D341Med (cell line): Measurements from ENCODE around the gene TMEM214.

Experiments
- DNase-seq: peaks from one replicate; pipeline ENCODE4 v3.0.0; 2012; ENCODE audit warnings: low spot score

The TMEM214 gene

DNA sequence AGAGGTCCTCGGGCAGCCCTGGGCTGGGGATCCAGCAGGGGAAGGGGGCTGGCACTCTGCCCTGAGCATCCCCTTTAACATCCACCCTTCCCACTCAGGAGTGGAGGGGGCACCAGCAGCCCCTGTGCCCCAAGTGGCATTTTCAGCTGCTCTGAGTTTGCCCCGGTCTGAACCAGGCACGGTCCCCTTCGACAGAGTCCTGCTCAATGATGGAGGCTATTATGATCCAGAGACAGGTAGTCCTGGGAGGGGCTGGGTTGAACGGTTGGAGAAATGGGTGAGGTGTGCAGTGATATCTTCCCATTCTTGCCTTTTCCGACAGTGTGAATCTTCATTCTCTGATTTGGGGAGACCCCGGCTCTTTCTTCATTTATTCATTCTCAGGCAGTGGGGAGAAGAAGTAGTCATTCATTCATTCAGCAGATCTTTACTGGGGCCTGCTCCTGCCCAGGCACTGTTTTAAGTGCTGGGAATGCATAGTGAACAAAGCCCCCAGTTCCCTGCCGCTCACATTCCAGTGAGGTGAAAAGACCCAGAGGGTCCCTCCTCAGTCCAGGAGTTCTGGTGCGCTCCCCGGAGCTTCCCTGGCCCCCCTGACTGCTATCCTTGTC is 52.4 kb downstream of the TMEM214 start:
- no peak for DNase-seq

DNA sequence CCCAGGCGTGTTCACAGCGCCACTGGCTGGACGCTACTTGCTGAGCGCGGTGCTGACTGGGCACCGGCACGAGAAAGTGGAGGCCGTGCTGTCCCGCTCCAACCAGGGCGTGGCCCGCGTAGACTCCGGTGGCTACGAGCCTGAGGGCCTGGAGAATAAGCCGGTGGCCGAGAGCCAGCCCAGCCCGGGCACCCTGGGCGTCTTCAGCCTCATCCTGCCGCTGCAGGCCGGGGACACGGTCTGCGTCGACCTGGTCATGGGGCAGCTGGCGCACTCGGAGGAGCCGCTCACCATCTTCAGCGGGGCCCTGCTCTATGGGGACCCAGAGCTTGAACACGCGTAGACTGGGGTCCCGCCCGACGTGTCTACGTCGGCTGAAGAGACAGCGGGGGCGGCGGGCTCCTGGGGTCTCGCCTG is 52.9 kb downstream of the TMEM214 start:
- no peak for DNase-seq

DNA sequence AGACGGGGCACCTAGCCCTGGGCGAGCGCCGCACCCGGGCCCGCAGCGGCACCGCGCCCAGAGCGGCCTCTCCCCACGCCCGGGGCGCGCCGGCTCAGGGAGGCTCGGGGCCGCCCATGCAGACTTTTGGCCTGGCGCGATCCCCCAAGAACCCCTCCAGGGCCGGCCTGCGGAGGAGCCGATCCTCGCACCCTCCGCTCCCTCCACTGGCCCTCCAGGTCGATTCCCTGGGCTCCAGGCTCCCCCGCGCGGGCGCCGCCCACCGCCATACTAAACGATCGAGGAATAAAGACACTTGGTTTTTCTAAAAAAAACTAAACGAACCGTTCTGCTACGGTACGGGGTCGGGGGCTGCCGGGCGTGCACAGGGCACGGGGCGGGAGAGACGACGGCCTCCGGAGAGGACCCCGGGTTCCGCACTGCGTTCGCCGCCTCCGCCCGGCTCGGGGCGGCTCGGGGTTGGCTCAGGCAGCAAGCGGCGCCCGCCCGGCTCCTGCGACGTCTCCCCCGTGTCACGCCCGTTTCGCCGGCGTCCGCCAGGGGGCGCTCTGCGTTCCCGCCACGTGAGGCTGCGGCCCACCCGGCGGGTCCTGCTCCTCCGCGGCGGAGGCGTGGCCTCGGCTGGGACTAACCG is 53.4 kb downstream of the TMEM214 start:
- DNase-seq = peak; percentile 98

DNA sequence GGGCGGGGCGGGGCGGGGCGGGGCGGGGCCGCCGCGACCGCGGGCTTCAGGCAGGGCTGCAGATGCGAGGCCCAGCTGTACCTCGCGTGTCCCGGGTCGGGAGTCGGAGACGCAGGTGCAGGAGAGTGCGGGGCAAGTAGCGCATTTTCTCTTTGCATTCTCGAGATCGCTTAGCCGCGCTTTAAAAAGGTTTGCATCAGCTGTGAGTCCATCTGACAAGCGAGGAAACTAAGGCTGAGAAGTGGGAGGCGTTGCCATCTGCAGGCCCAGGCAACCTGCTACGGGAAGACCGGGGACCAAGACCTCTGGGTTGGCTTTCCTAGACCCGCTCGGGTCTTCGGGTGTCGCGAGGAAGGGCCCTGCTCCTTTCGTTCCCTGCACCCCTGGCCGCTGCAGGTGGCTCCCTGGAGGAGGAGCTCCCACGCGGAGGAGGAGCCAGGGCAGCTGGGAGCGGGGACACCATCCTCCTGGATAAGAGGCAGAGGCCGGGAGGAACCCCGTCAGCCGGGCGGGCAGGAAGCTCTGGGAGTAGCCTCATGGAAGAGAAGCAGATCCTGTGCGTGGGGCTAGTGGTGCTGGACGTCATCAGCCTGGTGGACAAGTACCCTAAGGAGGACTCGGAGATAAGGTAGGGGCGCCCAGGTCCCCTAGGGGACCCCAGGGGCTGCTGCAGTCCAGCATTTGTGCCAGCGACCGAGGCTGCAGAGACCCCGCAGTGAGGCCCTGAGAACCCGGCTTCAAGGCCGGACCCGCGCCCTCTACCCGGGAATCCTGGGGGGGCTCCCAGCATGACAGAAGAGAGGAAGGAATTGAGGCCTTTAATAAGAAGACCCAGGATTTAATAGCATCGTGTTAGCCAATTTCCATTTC is 54.2 kb downstream of the TMEM214 start, which contains the start of gene KHK:
Gene KHK, plus strand, starts transcription at position 49 of the 870 bp plus-strand sequence. Its CDS starts 488 bp downstream, at position 537.
- peak; percentile 66 for DNase-seq

DNA sequence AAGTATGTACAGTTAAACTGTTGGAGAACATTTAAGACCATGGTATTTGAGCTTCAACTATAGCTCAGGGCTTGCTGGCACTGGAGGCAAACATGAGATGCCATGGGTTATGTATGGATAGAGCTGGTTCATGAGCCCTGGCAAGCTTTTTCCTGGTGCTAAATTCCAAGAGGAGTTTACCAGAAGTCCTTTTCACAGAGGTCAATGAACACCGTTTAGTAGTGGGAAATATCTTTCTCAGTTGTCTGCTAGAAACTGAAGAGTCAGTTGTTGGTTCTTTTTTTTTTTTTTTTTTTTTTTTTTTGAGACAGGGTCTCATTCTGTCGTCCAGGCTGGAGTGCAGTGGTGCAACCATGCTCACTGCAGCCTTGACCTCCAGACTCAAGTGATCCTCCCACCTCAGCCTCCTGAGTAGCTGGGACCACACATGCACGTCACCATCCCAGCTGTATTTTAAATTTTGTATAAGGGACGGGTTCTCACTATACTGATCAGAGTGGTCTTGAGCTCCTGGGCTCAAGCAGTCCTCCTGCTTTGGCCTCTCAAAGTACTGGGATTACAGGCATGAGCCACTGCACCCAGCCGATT is 55.2 kb downstream of the TMEM214 start:
- DNase-seq = no peak

DNA sequence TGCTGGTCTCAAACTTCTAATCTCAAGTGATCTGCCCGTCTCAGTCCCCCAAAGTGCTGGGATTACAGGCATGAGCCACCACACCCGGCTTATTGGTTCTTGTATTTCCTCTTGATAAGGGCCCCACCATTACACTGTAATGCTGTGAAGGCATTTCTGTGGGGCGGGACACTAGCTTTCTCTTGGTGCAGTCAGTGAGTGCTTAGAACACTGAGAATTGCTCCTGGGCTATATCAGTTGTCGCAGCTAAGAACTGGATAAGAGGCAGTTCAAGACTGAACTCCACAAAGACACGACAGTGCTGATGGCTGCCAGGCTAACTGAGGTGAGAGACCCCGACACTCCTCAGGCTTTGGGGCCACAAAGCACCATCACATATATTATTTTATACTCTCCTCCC is 55.9 kb downstream of the TMEM214 start:
- no peak for DNase-seq

DNA sequence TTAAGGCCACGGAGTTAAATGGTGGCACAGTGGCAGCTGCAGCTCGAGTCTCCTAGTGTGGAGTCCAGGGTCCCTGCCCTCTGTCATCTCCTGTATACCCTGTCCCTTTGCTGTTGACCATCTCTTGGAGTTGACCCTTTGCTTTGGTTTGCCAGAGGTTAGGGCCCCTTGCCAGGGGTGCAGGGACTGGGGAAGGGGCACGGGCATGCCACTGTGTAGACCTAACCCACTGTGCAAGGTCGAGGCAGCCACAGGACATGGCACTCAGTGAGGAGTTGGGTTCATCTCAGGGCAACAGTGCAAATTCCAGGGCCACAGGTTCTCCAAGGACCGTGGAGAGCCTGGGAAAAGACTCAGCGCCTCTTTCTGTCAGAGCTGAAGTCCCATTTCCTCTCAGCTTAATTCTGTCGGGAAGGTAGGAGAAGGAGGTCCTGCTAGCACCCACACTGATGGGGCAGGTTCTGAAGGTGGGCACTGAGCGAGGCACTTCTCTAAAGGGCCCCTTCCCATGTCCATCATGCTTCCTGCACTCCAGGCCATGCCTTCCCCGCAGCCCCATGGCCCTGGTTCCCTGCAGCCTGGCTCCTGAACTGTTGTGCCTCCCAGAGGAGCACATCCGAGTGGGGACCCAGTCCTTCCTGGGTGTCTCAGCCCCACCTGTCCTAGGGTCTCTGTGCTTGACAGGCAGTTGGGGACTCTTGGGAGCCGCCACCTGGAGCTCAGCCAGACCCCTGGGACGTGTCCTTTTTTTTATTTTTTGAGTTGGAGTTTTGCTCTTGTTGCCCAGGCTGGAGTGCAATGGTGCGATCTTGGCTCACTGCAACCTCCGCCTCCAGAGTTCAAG is 56.6 kb downstream of the TMEM214 start:
- no peak for DNase-seq
